ENCODE measurements around the gene ACMSD. TPM values are rescaled to one million over a fixed set of nuclear protein-coding genes. Genes with fewer than 3 reads are reported as not detected.
A peak's percentile ranks its signal among the peaks of the same experiment; 100 is the strongest.

ACMSD gene
- total and polyA plus RNA-seq, 2 experiments from 2014 or later, result 6.7 to 8.6 TPM

DNA sequence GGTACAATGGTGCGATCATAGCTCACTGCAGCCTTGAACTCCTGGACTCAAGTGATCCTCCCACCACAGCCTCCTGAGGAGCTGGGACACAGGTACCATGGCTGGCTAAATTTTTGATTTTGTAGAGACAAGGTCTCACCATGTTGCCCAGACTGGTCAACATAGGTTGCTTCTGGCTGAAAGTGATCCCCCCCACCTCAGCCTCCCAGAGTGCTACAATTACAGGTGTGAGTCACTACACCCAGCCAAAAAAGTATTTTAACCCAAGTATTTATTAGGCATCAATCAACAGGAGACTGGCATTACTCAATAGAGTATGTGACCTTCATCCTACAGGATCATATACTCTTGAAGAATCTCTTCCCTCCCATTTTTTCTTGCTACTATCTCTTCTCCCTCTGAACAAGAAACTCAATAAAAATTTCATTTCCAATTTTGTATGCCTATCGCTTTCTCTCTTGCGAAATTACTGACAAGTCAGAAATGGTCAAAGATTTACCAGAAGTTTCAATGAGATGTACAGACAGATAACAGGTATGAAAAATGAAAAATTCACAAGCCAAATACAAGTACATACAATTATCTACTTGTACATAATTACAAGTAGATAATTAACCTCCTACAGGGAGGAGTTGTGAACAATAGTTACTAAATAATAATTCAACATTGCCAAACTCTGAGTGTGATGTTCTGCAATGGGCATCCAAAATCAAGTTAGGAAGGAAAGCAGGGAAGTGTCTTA, 45.3 kb downstream of the ACMSD start:
- no peaks in the 10 kb centered on the region for H3K27me3 ChIP-seq
- H3K4me3 ChIP-seq, result no peak overlapping the region
- H3K79me2 ChIP-seq, result no peaks in the 10 kb centered on the region
- DNase-seq (ENCODE audit: low spot score), result no peak
- H4K20me1 ChIP-seq (ENCODE audit: insufficient read depth, poor library complexity, severe bottlenecking), result no peaks in the 10 kb centered on the region
- no peak overlapping the region for H3K27ac ChIP-seq
- no peak for TF ChIP-seq EZH2phosphoT487 (IDR thresholded peaks at IDR 0.05; ENCODE audit: low read depth, severe bottlenecking, unreplicated experiment)
- TF ChIP-seq EZH2 (IDR thresholded peaks at IDR 0.05; ENCODE audit: borderline replicate concordance), result no peak
- TF ChIP-seq, protein P1, sequence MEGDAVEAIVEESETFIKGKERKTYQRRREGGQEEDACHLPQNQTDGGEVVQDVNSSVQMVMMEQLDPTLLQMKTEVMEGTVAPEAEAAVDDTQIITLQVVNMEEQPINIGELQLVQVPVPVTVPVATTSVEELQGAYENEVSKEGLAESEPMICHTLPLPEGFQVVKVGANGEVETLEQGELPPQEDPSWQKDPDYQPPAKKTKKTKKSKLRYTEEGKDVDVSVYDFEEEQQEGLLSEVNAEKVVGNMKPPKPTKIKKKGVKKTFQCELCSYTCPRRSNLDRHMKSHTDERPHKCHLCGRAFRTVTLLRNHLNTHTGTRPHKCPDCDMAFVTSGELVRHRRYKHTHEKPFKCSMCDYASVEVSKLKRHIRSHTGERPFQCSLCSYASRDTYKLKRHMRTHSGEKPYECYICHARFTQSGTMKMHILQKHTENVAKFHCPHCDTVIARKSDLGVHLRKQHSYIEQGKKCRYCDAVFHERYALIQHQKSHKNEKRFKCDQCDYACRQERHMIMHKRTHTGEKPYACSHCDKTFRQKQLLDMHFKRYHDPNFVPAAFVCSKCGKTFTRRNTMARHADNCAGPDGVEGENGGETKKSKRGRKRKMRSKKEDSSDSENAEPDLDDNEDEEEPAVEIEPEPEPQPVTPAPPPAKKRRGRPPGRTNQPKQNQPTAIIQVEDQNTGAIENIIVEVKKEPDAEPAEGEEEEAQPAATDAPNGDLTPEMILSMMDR (IDR thresholded peaks at IDR 0.05; ENCODE audit: poor library complexity), result no peak
- H3K9me2 ChIP-seq (replicated peaks; ENCODE audit: insufficient read depth), result no peaks in the 10 kb centered on the region
- no peak overlapping the region for H3K4me2 ChIP-seq
- no peaks in the 10 kb centered on the region for H3K4me1 ChIP-seq (ENCODE audit: insufficient read depth)
- no peak overlapping the region for H2AFZ ChIP-seq
- no peaks in the 10 kb centered on the region for H3K36me3 ChIP-seq (replicated peaks; ENCODE audit: insufficient read depth, low read depth)
- 95% methylated on average over 3 of the region's 3 CpGs for WGBS (ENCODE audit: low lambda C conversion rate, missing lambda C conversion rate)
- H3K9me3 ChIP-seq (ENCODE audit: low read depth), result no peaks in the 10 kb centered on the region

DNA sequence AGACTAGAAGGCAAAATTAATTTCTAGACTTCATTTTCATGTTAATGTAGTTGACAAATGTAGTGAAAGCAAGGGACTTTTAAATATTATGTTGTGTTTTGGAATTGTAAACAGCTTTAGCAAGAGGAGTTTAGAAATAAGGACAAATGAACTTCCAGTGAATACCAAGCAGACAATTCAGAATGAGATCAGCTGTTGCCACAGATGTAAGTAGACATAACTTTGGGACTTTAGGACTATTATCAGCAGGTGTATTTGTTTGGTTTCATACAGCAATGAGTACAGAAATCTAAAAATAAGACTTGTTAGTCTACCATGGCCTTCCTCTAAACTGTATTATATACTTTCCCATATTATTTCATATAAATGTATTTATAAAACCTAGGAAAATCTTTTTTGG, 46.0 kb downstream of the ACMSD start:
- no peak for DNase-seq (ENCODE audit: low spot score)
- TF ChIP-seq EZH2phosphoT487 (IDR thresholded peaks at IDR 0.05; ENCODE audit: low read depth, severe bottlenecking, unreplicated experiment), result no peak
- TF ChIP-seq, protein P1 (IDR thresholded peaks at IDR 0.05; ENCODE audit: poor library complexity), result no peak
- no peak for TF ChIP-seq EZH2 (IDR thresholded peaks at IDR 0.05; ENCODE audit: borderline replicate concordance)
- Histone ChIP-seq H3K36me3 (replicated peaks; ENCODE audit: insufficient read depth, low read depth) (no peaks in the 10 kb centered on the region), H3K4me3 (no peak overlapping the region), H2AFZ (no peak overlapping the region), H3K9me2 (replicated peaks; ENCODE audit: insufficient read depth) (no peaks in the 10 kb centered on the region), H3K27ac (no peak overlapping the region), H3K9me3 (ENCODE audit: low read depth) (no peaks in the 10 kb centered on the region), H3K4me1 (ENCODE audit: insufficient read depth) (no peaks in the 10 kb centered on the region), H3K4me2 (no peak overlapping the region), H4K20me1 (ENCODE audit: insufficient read depth, poor library complexity, severe bottlenecking) (no peaks in the 10 kb centered on the region), H3K79me2 (no peaks in the 10 kb centered on the region), H3K27me3 (no peaks in the 10 kb centered on the region)

DNA sequence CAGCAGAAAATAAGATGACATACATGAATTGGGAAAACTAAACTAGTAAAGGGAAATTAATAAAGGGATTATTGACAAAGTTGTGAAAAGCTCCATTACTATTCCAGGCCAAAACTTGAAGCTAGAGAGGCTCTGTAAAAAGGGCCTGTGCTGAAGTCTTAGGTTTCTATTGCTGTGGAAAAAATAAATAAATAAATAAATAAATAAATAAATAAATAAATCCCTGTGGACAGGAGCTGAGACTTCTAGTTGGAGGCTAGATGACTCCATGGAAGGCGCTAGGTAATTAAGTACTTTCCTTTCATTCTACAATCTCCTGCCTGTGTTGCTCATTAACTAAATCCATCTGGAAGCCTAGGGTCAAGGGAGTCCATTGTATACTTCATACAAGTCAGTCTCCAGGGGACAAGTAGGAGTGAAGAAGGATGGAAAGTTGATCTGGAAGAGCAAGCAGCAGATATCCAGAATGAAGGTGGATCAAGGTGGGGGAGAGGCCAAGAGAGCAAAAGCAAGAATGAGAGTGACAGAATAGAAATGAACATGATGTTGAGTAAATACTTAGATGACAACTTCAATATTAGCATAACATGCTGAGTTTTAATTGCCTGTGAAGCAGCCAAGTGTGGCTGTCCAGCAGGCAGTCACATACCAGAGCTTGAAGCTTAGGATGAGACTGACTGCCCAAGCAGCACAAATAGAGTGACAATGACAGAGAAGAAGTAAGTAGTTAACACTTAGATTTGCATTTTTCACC, 54.0 kb downstream of the ACMSD start:
- TF ChIP-seq, protein P1 (IDR thresholded peaks at IDR 0.05; ENCODE audit: poor library complexity), result no peak
- TF ChIP-seq EZH2phosphoT487 (IDR thresholded peaks at IDR 0.05; ENCODE audit: low read depth, severe bottlenecking, unreplicated experiment), result no peak
- TF ChIP-seq EZH2 (IDR thresholded peaks at IDR 0.05; ENCODE audit: borderline replicate concordance), result no peak
- no peaks in the 10 kb centered on the region for H3K4me1 ChIP-seq (ENCODE audit: insufficient read depth)
- peak; percentile 12 for DNase-seq (ENCODE audit: low spot score)
- no peak overlapping the region for H3K27ac ChIP-seq
- H3K4me2 ChIP-seq, result no peak overlapping the region
- no peak overlapping the region for H2AFZ ChIP-seq
- no peaks in the 10 kb centered on the region for H4K20me1 ChIP-seq (ENCODE audit: insufficient read depth, poor library complexity, severe bottlenecking)
- no peaks in the 10 kb centered on the region for H3K9me3 ChIP-seq (ENCODE audit: low read depth)
- no peaks in the 10 kb centered on the region for H3K36me3 ChIP-seq (replicated peaks; ENCODE audit: insufficient read depth, low read depth)
- no peak overlapping the region for H3K4me3 ChIP-seq
- no peaks in the 10 kb centered on the region for H3K9me2 ChIP-seq (replicated peaks; ENCODE audit: insufficient read depth)
- no peaks in the 10 kb centered on the region for H3K27me3 ChIP-seq
- 55% methylated on average over 1 of the region's 1 CpG for WGBS (ENCODE audit: low lambda C conversion rate, missing lambda C conversion rate)
- H3K79me2 ChIP-seq, result no peaks in the 10 kb centered on the region
